GM21526 (cell line): ENCODE data around the gene CAB39L.
"Not testable (repeated sequence)": the region's sequence is repeated elsewhere in the genome, so short reads cannot be mapped to it uniquely, and the experiment has no call there.

Experiments used
- ATAC-seq: cut with Tn5 transposase; IDR thresholded peaks from one replicate; pipeline ENCODE4 v1.9.1; 2021; ENCODE audit warnings: moderate library complexity; ENCODE audit not compliant: unreplicated experiment, low FRiP score

CAB39L gene

GRCh38 chr13:49297338-49297737, 146.5 kb downstream of the CAB39L start:
- no peak for ATAC-seq

GRCh38 chr13:49296659-49297058, 147.2 kb downstream of the CAB39L start:
- no peak for ATAC-seq

- no peak for ATAC-seq
Observed at GRCh38 chr13:49295244-49295643, 148.6 kb downstream of the CAB39L start.

- ATAC-seq: not testable (repeated sequence)
Observed at GRCh38 chr13:49294723-49295122, 149.1 kb downstream of the CAB39L start.

GRCh38 chr13:49292742-49293486, 150.9 kb downstream of the CAB39L start:
- ATAC-seq: no peak

- ATAC-seq: no peak
Observed at GRCh38 chr13:49288458-49288857, 155.4 kb downstream of the CAB39L start.

GRCh38 chr13:49287995-49288394, 155.9 kb downstream of the CAB39L start:
- no peak for ATAC-seq

GRCh38 chr13:49279885-49280284, 164.0 kb downstream of the CAB39L start:
- no peak for ATAC-seq

- no peak for ATAC-seq
Observed at GRCh38 chr13:49279112-49279511, 164.8 kb downstream of the CAB39L start.

GRCh38 chr13:49278211-49278610, 165.7 kb downstream of the CAB39L start:
- no peak for ATAC-seq

GRCh38 chr13:49272296-49272695, 171.6 kb downstream of the CAB39L start:
- no peak for ATAC-seq

GRCh38 chr13:49271264-49271663, 172.6 kb downstream of the CAB39L start:
- ATAC-seq: no peak

- no peak for ATAC-seq
Observed at GRCh38 chr13:49265822-49266221, 178.0 kb downstream of the CAB39L start.

- no peak for ATAC-seq
Observed at GRCh38 chr13:49262634-49263033, 181.2 kb downstream of the CAB39L start.

- ATAC-seq: no peak
Observed at GRCh38 chr13:49259586-49259985, 184.3 kb downstream of the CAB39L start.
